H1 (cell line): ENCODE results near the gene NUBP2. TPM values are rescaled to one million over a fixed set of nuclear protein-coding genes. Genes with fewer than 3 reads are reported as not detected.
A peak's percentile ranks its signal among the peaks of the same experiment; 100 is the strongest.

Experiments used
- CTCF ChIA-PET: fragments of 300-600 bp; sonication (Branson Sonifier 250); formaldehyde crosslinking; loops from one replicate; lab custom pipeline; 2021; ENCODE audit not compliant: partially characterized antibody; lab: Charles Lee
- POLR2A ChIA-PET: fragments of 300-600 bp; sonication (Branson Sonifier 250); formaldehyde crosslinking; loops from one replicate; lab custom pipeline; 2021; ENCODE audit warnings: inconsistent platforms; ENCODE audit not compliant: partially characterized antibody; lab: Charles Lee
- DNase-seq, 2 experiments: peaks; one replicate each; pipeline versions ENCODE4 v3.0.0 to v3.0.0-alpha.2; 2010 to 2022; ENCODE audit warnings: low spot score in 2 of 2, low read depth in 1 of 2, mixed read lengths in 1 of 2
- FAIRE-seq: peaks from 2 replicates; lab custom pipeline; 2011; peaks lifted over from hg19 to GRCh38; lab: Jason Lieb, UNC
- H2AFZ ChIP-seq: 2 replicates; pipeline ENCODE4 v1.8.1; 2012; ENCODE audit warnings: low read length, inconsistent platforms
- H2AK5ac ChIP-seq: 2 replicates; pipeline ENCODE4 v1.6.1; 2013; ENCODE audit warnings: low read depth, low read length
- H2BK120ac ChIP-seq: replicated peaks from 2 replicates; pipeline ENCODE3; 2013; ENCODE audit warnings: low read depth, low read length, inconsistent platforms
- H2BK12ac ChIP-seq: 2 replicates; pipeline ENCODE4 v1.6.1; 2013; ENCODE audit warnings: low read depth, low read length
- H2BK15ac ChIP-seq: 2 replicates; pipeline ENCODE4 v1.6.1; 2013; ENCODE audit warnings: low read length
- H2BK20ac ChIP-seq: 2 replicates; pipeline ENCODE4 v1.6.1; 2013; ENCODE audit warnings: low read length
- H2BK5ac ChIP-seq: 2 replicates; pipeline ENCODE4 v1.6.1; 2013; ENCODE audit warnings: low read depth, low read length
- H3K14ac ChIP-seq: 2 replicates; pipeline ENCODE4 v1.6.1; 2013; ENCODE audit warnings: inconsistent platforms; ENCODE audit not compliant: insufficient read length
- H3K18ac ChIP-seq: 2 replicates; pipeline ENCODE4 v1.6.1; 2013; ENCODE audit warnings: low read length; ENCODE audit errors: extremely low read depth
- H3K23ac ChIP-seq: 2 replicates; pipeline ENCODE4 v1.6.1; 2013; ENCODE audit warnings: inconsistent platforms; ENCODE audit not compliant: insufficient read length
- H3K23me2 ChIP-seq: 2 replicates; pipeline ENCODE4 v1.6.1; 2013; ENCODE audit warnings: low read depth, low read length
- H3K27ac ChIP-seq: 2 replicates; pipeline ENCODE4 v1.6.1; 2011; ENCODE audit warnings: low read depth, low read length, inconsistent platforms
- H3K27me3 ChIP-seq, 4 experiments: replicated peaks in 1 of 4; 1 replicate in 1 of 4; 2 replicates in 3 of 4; pipeline versions ENCODE4 v1.6.1 to v1.8.1; 2011 to 2013; ENCODE audit warnings: low read length in 3 of 4, mild to moderate bottlenecking in 3 of 4, inconsistent platforms in 2 of 4, mixed read lengths in 2 of 4, moderate library complexity in 1 of 4; ENCODE audit not compliant: control insufficient read depth in 3 of 4, insufficient read depth in 3 of 4; ENCODE audit errors: extremely low read depth in 1 of 4
- H3K36me3 ChIP-seq, 4 experiments: 2 replicates each; pipeline versions ENCODE4 v1.6.1 to v1.8.1; 2011 to 2013; ENCODE audit warnings: mild to moderate bottlenecking in 4 of 4, low read length in 3 of 4, moderate library complexity in 2 of 4, control low read depth in 1 of 4, inconsistent platforms in 1 of 4; ENCODE audit not compliant: insufficient read depth in 4 of 4, control insufficient read depth in 2 of 4
- H3K4ac ChIP-seq: replicated peaks from 2 replicates; pipeline ENCODE3; 2013; ENCODE audit warnings: low read length, low read depth, mixed read lengths, inconsistent platforms; ENCODE audit not compliant: insufficient read length
- H3K4me1 ChIP-seq, 4 experiments: replicated peaks in 1 of 4; 1 replicate in 1 of 4; 2 replicates in 3 of 4; pipeline versions ENCODE4 v1.6.1 to v1.8.1; 2011 to 2013; ENCODE audit warnings: low read length in 3 of 4, inconsistent platforms in 2 of 4, mixed read lengths in 1 of 4; ENCODE audit not compliant: insufficient read depth in 4 of 4, control insufficient read depth in 3 of 4
- H3K4me2 ChIP-seq, 2 experiments: 2 replicates each; pipeline versions ENCODE4 v1.6.1 to v1.8.1; 2011 to 2013; ENCODE audit warnings: low read depth in 2 of 2, low read length in 2 of 2, control low read depth in 1 of 2, inconsistent platforms in 1 of 2, mild to moderate bottlenecking in 1 of 2; ENCODE audit not compliant: insufficient read depth in 1 of 2
- H3K4me3 ChIP-seq, 4 experiments: fragments of 200-600, 300-600 bp in 1 of 4; sonication (generic), shearing (Covaris generic), sonication (Bioruptor Twin) in 1 of 4; 2 replicates each; pipeline versions ENCODE4 v1.5.1 to v1.8.1; 2011 to 2016; ENCODE audit warnings: low read length in 4 of 4, low read depth in 3 of 4, control low read depth in 2 of 4, inconsistent platforms in 2 of 4, mild to moderate bottlenecking in 2 of 4, mixed read lengths in 1 of 4, moderate library complexity in 1 of 4; ENCODE audit not compliant: insufficient read depth in 2 of 4; ENCODE audit errors: extremely low read depth in 1 of 4
- H3K56ac ChIP-seq: replicated peaks from 2 replicates; pipeline ENCODE3; 2013; ENCODE audit warnings: low read depth, mild to moderate bottlenecking, mixed read lengths, low read length, inconsistent platforms; ENCODE audit not compliant: insufficient read length
- H3K79me1 ChIP-seq: 2 replicates; pipeline ENCODE4 v1.6.1; 2013; ENCODE audit warnings: low read depth, low read length, control low read depth
- H3K79me2 ChIP-seq, 2 experiments: 2 replicates each; pipeline versions ENCODE4 v1.6.1 to v1.8.1; 2012 to 2013; ENCODE audit warnings: low read length in 2 of 2, mild to moderate bottlenecking in 2 of 2, inconsistent platforms in 1 of 2; ENCODE audit not compliant: insufficient read depth in 2 of 2, control insufficient read depth in 1 of 2
- H3K9ac ChIP-seq, 4 experiments: replicated peaks in 1 of 4; 1 replicate in 1 of 4; 2 replicates in 3 of 4; pipeline versions ENCODE4 v1.6.1 to v1.8.1; 2011 to 2013; ENCODE audit warnings: low read depth in 3 of 4, low read length in 3 of 4, control low read depth in 2 of 4, mild to moderate bottlenecking in 2 of 4, moderate library complexity in 2 of 4, inconsistent platforms in 1 of 4; ENCODE audit errors: extremely low read depth in 1 of 4
- H3K9me3 ChIP-seq, 2 experiments: 2 replicates each; pipeline versions ENCODE4 v1.6.1 to v1.8.1; 2012 to 2013; ENCODE audit warnings: mild to moderate bottlenecking in 2 of 2, moderate library complexity in 2 of 2, control low read depth in 1 of 2, inconsistent platforms in 1 of 2, low read depth in 1 of 2, low read length in 1 of 2, mixed read lengths in 1 of 2; ENCODE audit not compliant: insufficient read depth in 2 of 2
- H4K20me1 ChIP-seq, 2 experiments: replicated peaks in 1 of 2; 2 replicates each; pipeline versions ENCODE3 to v1.8.1; 2011 to 2013; ENCODE audit warnings: inconsistent platforms in 2 of 2, low read length in 2 of 2, mild to moderate bottlenecking in 1 of 2; ENCODE audit not compliant: insufficient read depth in 2 of 2, control insufficient read depth in 1 of 2
- H4K5ac ChIP-seq: 2 replicates; pipeline ENCODE4 v1.6.1; 2013; ENCODE audit warnings: low read length, low read depth, mixed read lengths, inconsistent platforms; ENCODE audit not compliant: insufficient read length
- H4K8ac ChIP-seq: 2 replicates; pipeline ENCODE4 v1.8.0; 2013; ENCODE audit warnings: mild to moderate bottlenecking, moderate library complexity, low read length, inconsistent platforms; ENCODE audit not compliant: insufficient read depth; ENCODE audit errors: extremely low read depth
- H4K91ac ChIP-seq: replicated peaks from 2 replicates; pipeline ENCODE3; 2013; ENCODE audit warnings: low read length, mixed read lengths, inconsistent platforms; ENCODE audit not compliant: insufficient read length
- JUND ChIP-seq: IDR thresholded peaks from 2 replicates; pipeline ENCODE4 v1.6.1; 2011; ENCODE audit warnings: mild to moderate bottlenecking, improper control_type of control experiment, low read length
- KDM5A ChIP-seq: fragments of 200-600 bp; IDR thresholded peaks from 2 replicates; pipeline ENCODE4 v1.7.1; 2012; ENCODE audit warnings: mild to moderate bottlenecking, low read length, inconsistent platforms, mixed read lengths
- POLR2A ChIP-seq, 2 experiments: IDR thresholded peaks; 1 replicate in 1 of 2; 2 replicates in 1 of 2; pipeline ENCODE4 v1.6.1; 2011; ENCODE audit warnings: low read depth in 2 of 2, low read length in 2 of 2, mild to moderate bottlenecking in 2 of 2; ENCODE audit errors: control extremely low read depth in 1 of 2
- SUZ12 ChIP-seq: fragments of 200-600 bp; sonication (generic); IDR thresholded peaks from 2 replicates; pipeline ENCODE4 v1.6.1; 2012; ENCODE audit warnings: mild to moderate bottlenecking, inconsistent platforms, low read length, moderate library complexity, mixed read lengths
- whole genome bisulfite sequencing, 2 experiments: shearing (Covaris generic) in 1 of 2; methylation state at CpG; one replicate each; pipeline versions ENCODE4 v1.1.6 to v1.1.7; 2013 to 2015; ENCODE audit warnings: low lambda C conversion rate in 2 of 2, mixed read lengths in 2 of 2, inconsistent platforms in 1 of 2, low coverage in 1 of 2, missing lambda C conversion rate in 1 of 2; ENCODE audit not compliant: insufficient replicate concordance in 2 of 2, insufficient coverage in 1 of 2, insufficient read length in 1 of 2; ENCODE audit errors: extremely low coverage in 1 of 2, missing lambda C conversion rate in 1 of 2; 5-methylcytosine and 5-hydroxymethylcytosine counted together
- polyA plus RNA-seq, 7 experiments: library from polyadenylated mRNA; depleted of rRNA in 3 of 7; stranded (reverse) in 5 of 7; unstranded in 2 of 7; fragments of >200 nt in 5 of 7; fragments of 200-250 nt in 2 of 7; gene quantifications; 1 replicate in 5 of 7; 2 replicates in 1 of 7; 4 replicates in 1 of 7; pipeline versions ENCODE4 v1.2.1 to v1.2.3, GENCODE V29; 2011 to 2013; ENCODE audit warnings: missing spikeins in 2 of 7, mixed read lengths in 2 of 7
- total RNA-seq: library from RNA; stranded (reverse); fragmentation: NEBNext Ultra II Directional; extraction: Animal tissue kit (Norgen Biotek cat#: 25700); gene quantifications from 2 replicates; pipeline ENCODE4 v1.2.1, GENCODE V29; 2021

The NUBP2 gene
- total and polyA plus RNA-seq, 2 of the 8 experiments (the other 6 are each of a cell fraction or from before 2014, with no cell fraction given): 70.3 to 96.9 TPM

GRCh38 chr16:1768061-1768766, 14.5 kb upstream of the NUBP2 start:
- Histone ChIP-seq H3K18ac (no peak overlapping the region), H3K23me2 (peaks cover 13% of the 10 kb centered on the region), H3K4me2 (no peak overlapping the region), H4K91ac (no peak overlapping the region), H4K8ac (no peak overlapping the region), H3K14ac (no peak overlapping the region), H3K79me2 (peaks cover 0 to 7% of the 10 kb centered on the region in 2 experiments; a peak in 1 of 4 replicates), H2AFZ (no peak overlapping the region), H2BK15ac (no peak overlapping the region), H3K9me3 (no peaks in the 10 kb centered on the region; a peak in 1 of 4 replicates), H3K79me1 (no peaks in the 10 kb centered on the region), H2BK20ac (no peak overlapping the region), H2BK120ac (no peak overlapping the region), H2BK5ac (0 out of 2 replicates have a peak overlapping the region, but pooled peaks have one; percentile 6), H3K23ac (no peak overlapping the region), H2AK5ac (no peak overlapping the region), H4K20me1 (peaks cover 1 to 10% of the 10 kb centered on the region in 2 experiments), H3K27me3 (no peaks in the 10 kb centered on the region), H3K4ac (no peak overlapping the region), H3K36me3 (peaks cover 3 to 37% (median 7%) of the 10 kb centered on the region in 4 experiments; a peak in 4 of 8 replicates), H4K5ac (no peak overlapping the region), H3K4me3 (no peak overlapping the region), H3K4me1 (peaks cover 0 to 25% (median 14%) of the 10 kb centered on the region in 4 experiments; a peak in 5 of 7 replicates), H3K9ac (no peak overlapping the region), H3K56ac (no peak overlapping the region), H2BK12ac (no peak overlapping the region), H3K27ac (no peak overlapping the region)
- POLR2A ChIA-PET: interaction anchor here (0.9 to 13.5 kb wide), 7 partner anchors 9 to 196 kb away, joined by 3 to 246 read pairs (median 6); partner anchors contain the start of genes NUBP2, RPS2 and SPSB3
- no peak for DNase-seq
- no peak for FAIRE-seq
- no peak for TF ChIP-seq KDM5A
- no peak for TF ChIP-seq SUZ12
- TF ChIP-seq POLR2A (IDR thresholded peaks at IDR 0.05; ENCODE audit: control extremely low read depth in 1 of 2, low read depth in 2 of 2, low read length in 2 of 2): no peak; a peak in 1 of 3 replicates
- TF ChIP-seq JUND: no peak
- WGBS, 2 experiments: 93% methylated on average over 24 of the region's 41 CpGs; no CpG with 5 or more reads in 1 of the 2 experiments
- CTCF ChIA-PET: interaction anchor here (0.6 to 1.5 kb wide), 6 partner anchors 62 to 692 kb away, joined by 3 to 4 read pairs (median 4); partner anchors contain the start of genes MAPK8IP3 and TEDC2
